ENCODE measurements around the gene ZBTB7C. TPM values are rescaled to one million over a fixed set of nuclear protein-coding genes. Genes with fewer than 3 reads are reported as not detected.

The ZBTB7C gene
- total RNA-seq, 1 donor, result not detected

DNA sequence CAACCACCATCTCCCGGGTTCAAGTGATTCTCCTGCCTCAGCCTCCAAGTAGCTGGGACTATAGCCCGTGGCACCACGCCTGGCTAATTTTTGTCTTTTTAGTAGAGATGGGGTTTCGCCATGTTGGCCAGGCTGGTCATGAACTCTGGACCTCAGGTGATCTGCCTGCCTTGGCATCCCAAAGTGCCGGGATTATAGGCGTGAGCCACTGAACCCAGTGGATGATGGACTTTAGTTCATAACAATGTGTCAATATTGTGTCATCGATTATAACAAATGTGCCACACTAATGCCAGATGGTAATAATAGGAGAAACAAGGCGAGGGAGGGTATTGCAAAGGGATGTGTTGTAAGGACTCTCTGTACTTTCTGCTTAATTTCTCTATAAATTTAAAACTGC, 216.6 kb downstream of the ZBTB7C start:
- no peak overlapping the region for H3K4me3 ChIP-seq (ENCODE audit: low read depth, low read length)
- DNase-seq (ENCODE audit: low read depth), result no peak
- TF ChIP-seq, protein P1, sequence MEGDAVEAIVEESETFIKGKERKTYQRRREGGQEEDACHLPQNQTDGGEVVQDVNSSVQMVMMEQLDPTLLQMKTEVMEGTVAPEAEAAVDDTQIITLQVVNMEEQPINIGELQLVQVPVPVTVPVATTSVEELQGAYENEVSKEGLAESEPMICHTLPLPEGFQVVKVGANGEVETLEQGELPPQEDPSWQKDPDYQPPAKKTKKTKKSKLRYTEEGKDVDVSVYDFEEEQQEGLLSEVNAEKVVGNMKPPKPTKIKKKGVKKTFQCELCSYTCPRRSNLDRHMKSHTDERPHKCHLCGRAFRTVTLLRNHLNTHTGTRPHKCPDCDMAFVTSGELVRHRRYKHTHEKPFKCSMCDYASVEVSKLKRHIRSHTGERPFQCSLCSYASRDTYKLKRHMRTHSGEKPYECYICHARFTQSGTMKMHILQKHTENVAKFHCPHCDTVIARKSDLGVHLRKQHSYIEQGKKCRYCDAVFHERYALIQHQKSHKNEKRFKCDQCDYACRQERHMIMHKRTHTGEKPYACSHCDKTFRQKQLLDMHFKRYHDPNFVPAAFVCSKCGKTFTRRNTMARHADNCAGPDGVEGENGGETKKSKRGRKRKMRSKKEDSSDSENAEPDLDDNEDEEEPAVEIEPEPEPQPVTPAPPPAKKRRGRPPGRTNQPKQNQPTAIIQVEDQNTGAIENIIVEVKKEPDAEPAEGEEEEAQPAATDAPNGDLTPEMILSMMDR (IDR thresholded peaks at IDR 0.05; ENCODE audit: insufficient read depth, low read depth, low read length), result no peak

DNA sequence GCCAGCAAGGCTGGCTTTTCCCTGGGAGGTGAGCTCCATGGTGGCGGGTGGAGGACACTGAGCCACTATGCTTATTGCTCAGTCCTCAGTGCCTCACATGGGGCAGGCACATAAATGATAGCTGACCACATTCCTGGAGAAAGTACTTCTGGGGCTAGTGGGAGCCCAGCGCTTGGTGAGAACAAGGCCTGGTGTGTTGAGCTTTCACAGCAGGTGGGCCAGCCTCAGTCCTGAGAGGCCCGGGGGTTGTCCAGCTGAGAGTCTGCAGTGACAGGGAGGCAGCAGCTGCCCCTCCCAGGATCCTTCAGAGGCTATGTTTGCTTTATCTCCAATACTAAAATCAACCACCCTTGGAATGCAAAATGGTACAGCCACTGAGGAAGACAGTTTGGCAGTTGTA, 217.7 kb downstream of the ZBTB7C start:
- no peak overlapping the region for H3K4me3 ChIP-seq (ENCODE audit: low read depth, low read length)
- TF ChIP-seq, protein P1 (IDR thresholded peaks at IDR 0.05; ENCODE audit: insufficient read depth, low read depth, low read length), result no peak
- no peak for DNase-seq (ENCODE audit: low read depth)

- no peak for DNase-seq (ENCODE audit: low read depth)
- H3K4me3 ChIP-seq (ENCODE audit: low read depth, low read length), result no peak overlapping the region
- TF ChIP-seq, protein P1 (IDR thresholded peaks at IDR 0.05; ENCODE audit: insufficient read depth, low read depth, low read length), result no peak
Observed at GRCh38 chr18:48190994-48191393, 218.2 kb downstream of the ZBTB7C start.

GRCh38 chr18:48188609-48189008, 220.6 kb downstream of the ZBTB7C start:
- no peak for DNase-seq (ENCODE audit: low read depth)
- TF ChIP-seq, protein P1 (IDR thresholded peaks at IDR 0.05; ENCODE audit: insufficient read depth, low read depth, low read length), result no peak
- no peak overlapping the region for H3K4me3 ChIP-seq (ENCODE audit: low read depth, low read length)

GRCh38 chr18:48186861-48187260, 222.3 kb downstream of the ZBTB7C start:
- TF ChIP-seq, protein P1 (IDR thresholded peaks at IDR 0.05; ENCODE audit: insufficient read depth, low read depth, low read length), result no peak
- DNase-seq (ENCODE audit: low read depth), result no peak

DNA sequence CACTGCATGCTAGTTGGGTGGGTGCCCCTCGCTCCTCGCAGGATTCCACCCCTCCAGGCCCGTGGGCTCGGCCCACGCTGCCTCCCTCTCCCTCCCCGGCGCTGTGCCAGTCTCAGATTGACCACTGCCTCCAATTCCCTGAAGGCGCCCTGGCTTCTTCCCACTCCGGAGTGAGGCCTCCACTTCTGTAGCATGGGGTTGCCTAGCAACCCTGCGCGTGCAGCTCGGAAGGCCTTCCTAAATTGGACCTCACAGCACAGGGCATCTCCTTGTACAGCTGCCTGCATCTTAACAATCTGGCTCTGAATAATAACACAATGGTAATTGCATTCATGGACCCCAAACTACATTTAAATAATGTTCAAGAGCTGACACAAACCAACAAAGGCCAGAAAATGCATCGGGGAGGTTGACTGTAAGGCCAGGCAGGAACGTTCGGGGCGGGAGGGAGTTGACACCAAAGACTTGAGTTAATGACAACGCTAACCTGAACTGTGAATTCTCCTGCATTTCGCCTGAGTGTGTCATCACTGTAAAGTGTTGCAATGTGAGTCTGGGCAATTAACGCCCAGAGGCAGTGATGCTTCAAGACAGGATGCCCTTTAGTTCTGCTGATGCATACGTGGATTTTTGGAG, 222.9 kb downstream of the ZBTB7C start:
- no peak for DNase-seq (ENCODE audit: low read depth)
- TF ChIP-seq, protein P1 (IDR thresholded peaks at IDR 0.05; ENCODE audit: insufficient read depth, low read depth, low read length), result no peak
- H3K4me3 ChIP-seq (ENCODE audit: low read depth, low read length), result no peak overlapping the region

More at GRCh38 chr18:48186861-48187260, 222.3 kb downstream of the ZBTB7C start:
- no peak overlapping the region for H3K4me3 ChIP-seq (ENCODE audit: low read depth, low read length)

DNA sequence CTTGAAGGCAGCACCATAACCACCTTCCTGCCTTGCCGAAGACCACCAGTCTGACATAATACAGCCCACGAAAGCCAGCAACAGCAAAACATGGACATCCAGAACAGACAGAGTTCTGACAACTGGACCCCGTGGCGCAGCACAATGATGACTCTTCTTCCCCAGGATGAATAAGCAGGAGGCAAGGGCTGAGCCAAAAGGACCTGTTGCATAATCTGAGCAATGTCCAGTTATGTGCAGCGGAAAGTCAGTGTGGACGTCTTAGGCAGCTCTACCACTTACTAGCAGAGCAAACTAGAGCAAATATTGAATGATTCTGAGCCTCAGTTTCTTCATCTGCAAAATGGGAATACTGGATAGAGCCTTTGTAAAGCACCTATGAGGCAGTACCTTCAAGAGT, 225.1 kb downstream of the ZBTB7C start:
- H3K4me3 ChIP-seq (ENCODE audit: low read depth, low read length), result no peak overlapping the region
- TF ChIP-seq, protein P1 (IDR thresholded peaks at IDR 0.05; ENCODE audit: insufficient read depth, low read depth, low read length), result no peak
- no peak for DNase-seq (ENCODE audit: low read depth)
